Stimulated activated CD8-positive, alpha-beta memory T cell treated with anti-CD3 and anti-CD28 coated beads, Interleukin-12 subunit alpha, Interleukin-12 subunit beta, amount 100 ng/mL, for 1 hour (primary cell): ENCODE measurements around the gene CNOT3.
"Not testable (repeated sequence)": the region's sequence is repeated elsewhere in the genome, so short reads cannot be mapped to it uniquely, and the experiment has no call there.

Source experiments
- DNase-seq: peaks from one replicate; pipeline ENCODE4 v3.0.0-alpha.2; 2020; ENCODE audit warnings: low read depth

CNOT3 gene

DNA sequence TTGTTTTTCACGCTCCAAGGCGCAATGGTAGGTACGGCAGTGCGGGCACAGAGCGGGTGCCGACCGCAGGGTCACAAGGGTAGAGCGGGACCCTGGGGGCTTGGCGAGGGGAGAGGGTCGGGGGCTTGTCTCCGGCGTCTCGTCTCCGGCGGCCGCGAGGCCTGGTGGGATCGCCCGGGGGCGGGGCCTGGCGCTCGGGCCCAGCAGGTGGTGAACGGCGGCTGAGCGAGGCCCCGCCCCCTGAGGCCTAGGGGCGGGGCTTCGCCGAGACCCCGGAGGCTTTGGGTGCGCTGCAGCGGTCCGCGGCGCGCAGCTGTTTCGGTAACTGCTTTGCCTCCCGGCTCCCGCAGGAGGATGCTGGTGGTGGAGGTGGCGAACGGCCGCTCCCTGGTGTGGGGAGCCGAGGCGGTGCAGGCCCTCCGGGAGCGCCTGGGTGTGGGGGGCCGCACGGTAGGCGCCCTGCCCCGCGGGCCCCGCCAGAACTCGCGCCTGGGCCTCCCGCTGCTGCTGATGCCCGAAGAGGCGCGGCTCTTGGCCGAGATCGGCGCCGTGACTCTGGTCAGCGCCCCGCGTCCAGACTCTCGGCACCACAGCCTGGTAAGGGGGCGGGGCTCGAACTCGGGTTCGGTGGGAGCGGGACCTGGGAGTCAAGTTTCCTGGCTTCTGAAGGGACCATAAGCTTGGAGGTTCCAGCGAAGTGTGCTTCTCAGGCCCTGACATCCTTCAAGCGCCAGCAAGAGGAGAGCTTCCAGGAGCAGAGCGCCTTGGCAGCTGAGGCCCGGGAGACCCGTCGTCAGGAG is 53.6 kb downstream of the CNOT3 start, which contains the start of gene TSEN34:
Gene TSEN34 (plus strand): TSS at position 298 of the 800 bp plus-strand sequence. CDS start 57 bp downstream, at position 355.
- peak; percentile 75 for DNase-seq

- DNase-seq: no peak
Observed at GRCh38 chr19:54191811-54192453, 54.4 kb downstream of the CNOT3 start.

GRCh38 chr19:54193011-54193410 is 55.4 kb downstream of the CNOT3 start:
- DNase-seq: no peak

- DNase-seq: not testable (repeated sequence)
Observed at GRCh38 chr19:54194463-54194862, 56.9 kb downstream of the CNOT3 start.

DNA sequence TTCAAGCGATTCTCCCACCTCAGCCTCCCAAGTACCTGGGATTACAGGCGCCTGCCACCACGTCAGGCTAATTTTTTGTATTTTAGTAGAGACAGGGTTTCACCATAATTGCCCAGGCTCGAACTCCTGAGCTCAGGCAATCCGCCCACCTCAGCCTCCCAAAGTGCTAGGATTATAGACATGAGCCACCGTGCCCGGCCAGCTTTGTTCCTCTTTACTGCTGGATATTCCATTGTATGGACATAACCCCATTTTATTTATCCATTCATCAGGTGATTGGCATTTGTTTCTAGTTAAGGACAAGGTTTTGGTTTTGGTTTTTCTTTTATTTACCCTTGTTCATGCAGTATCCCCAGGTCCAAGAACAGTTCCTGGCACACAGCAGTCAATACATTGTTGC is 59.0 kb downstream of the CNOT3 start:
- no peak for DNase-seq

DNA sequence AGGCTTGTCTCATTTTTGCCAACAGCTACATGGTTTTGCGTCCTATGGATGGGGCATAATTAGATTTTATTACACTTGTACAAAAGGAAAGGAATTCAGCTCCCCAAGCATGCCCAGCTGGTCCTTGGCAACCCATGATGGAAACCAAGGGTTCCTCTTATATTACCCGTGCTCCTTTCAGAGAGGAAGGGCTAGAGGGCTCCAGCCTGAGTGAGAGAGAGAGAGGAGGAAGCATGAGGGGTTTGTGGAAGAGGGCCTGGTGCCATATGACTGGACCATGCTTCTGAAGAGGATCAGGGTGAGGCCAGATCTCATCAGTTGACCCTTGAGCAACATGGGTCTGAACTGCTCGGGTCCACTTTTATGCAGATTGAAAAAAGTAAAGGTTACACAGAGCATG is 59.6 kb downstream of the CNOT3 start:
- DNase-seq: no peak

DNA sequence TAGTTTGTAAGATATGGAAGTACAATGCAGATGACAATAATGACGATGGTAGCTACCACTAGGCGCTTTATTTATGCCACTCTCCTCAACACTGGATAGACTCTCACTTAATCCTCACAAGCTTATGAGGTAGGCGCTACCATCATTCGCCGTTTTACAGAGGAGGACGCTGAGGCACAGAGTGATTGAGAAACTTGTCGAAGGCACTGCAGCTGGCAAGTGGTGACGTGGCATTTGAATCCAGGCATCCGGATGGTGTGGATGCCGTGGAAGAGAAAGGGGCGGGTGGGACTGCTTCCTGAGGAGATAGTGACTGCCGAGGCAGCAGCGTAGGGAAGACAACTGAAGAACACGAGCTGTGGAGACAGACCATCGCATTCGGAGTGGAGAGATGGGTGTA is 61.8 kb downstream of the CNOT3 start:
- DNase-seq: no peak

DNA sequence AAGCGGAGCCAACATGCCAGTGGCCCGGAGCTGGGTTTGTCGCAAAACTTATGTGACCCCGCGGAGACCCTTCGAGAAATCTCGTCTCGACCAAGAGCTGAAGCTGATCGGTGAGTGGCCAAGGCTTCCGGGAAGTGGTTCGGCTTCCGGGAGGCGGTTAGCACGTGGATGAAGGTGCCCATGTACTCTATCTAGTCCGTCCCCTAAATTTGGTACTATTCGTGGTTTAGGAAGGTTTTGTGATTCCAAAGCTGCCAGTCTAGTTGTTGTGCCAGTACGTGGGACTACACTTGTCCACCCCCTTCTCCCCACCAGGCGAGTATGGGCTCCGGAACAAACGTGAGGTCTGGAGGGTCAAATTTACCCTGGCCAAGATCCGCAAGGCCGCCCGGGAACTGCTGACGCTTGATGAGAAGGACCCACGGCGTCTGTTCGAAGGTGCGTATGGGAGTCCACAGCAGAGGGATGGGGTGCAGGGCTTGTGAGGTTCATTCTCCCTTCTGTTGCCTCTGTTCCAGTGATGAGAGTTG is 63.7 kb downstream of the CNOT3 start:
- no peak for DNase-seq

DNA sequence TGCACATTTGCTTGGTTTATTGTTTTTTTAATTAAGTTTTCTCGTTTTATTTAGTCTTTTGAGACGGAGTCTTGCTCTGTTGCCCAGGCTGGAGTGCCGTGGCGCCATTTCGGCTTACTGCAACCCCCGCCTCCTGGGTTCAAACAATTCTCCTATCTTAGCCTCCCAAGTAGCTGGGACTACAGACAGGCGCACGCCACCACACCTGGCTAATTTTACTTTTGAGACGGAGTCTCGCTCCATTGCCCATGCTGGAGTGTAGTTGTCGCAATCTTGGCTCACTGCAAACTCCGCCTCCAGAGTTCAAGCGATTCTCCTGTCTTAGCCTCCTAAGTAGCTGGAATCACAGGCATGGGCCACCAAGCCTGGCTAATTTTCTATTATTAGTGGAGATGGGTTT is 64.4 kb downstream of the CNOT3 start:
- DNase-seq: no peak

GRCh38 chr19:54203151-54203611 is 65.6 kb downstream of the CNOT3 start:
- DNase-seq: no peak

GRCh38 chr19:54204767-54205468 is 67.4 kb downstream of the CNOT3 start:
- DNase-seq: no peak
